ENCODE measurements around the gene NAA20. TPM values are rescaled to one million over a fixed set of nuclear protein-coding genes. Genes with fewer than 3 reads are reported as not detected.
A peak's percentile ranks its signal among the peaks of the same experiment; 100 is the strongest.

The NAA20 gene
- total RNA-seq, 1 donor from 2014 or later = 59.2 TPM

DNA sequence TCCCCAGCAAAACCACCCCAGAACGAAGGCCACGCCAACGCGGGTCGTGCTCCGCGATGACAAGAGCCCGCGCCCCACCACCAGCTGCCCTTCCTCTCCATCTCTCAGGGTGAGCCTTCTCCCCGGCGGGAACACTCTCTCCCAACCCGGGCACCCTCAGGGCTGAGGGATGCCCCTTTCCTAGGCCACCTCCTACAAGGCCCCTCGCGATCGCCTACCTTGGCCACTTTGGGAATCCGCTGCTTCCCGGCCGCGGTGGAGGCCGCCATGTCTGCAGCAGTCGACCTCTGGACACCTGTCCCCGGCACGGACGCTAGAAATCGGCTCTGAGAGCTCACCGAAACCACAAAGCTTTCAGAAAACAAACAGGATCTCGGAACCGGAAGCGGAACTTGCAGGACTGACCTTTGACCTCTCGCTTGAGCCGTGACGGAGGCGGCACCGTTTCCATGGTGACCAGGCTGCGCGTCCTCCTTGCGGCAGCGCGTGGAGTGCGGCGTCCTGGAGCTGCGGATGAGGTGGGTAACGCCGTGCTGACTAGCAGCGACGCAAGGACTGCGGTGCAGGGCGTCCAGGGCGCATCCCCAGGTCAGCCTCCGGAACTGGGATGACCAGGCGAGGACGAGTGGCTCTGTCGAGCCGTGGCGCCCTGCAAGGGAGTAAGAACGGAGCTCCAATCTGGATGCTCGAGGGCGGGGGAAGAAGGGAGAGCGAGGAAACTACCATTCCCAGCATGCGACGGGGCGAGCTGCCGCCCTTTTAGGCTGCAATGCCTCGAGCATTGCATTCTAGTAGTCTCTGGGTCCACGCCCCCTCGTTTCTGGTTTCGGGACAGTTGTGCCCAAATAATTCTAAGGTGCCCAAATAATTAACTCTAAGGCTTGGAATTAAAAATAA lies 35.2 kb downstream of the NAA20 start, which contains the start of the genes CFAP61 and CRNKL1:
Gene CFAP61 (plus strand): TSS at position 459 of the 897 bp plus-strand sequence. CDS start 4,122 bp downstream, outside the sequence.
Gene CRNKL1 (minus strand): TSS at position 393 of the 897 bp plus-strand sequence. CDS start 124 bp downstream, at position 269.
- ATAC-seq (ENCODE audit: poor library complexity) = peak; percentile 100
- intact Hi-C loops (cut with DNase I) = no loop called here
- peak; percentile 98 for DNase-seq

DNA sequence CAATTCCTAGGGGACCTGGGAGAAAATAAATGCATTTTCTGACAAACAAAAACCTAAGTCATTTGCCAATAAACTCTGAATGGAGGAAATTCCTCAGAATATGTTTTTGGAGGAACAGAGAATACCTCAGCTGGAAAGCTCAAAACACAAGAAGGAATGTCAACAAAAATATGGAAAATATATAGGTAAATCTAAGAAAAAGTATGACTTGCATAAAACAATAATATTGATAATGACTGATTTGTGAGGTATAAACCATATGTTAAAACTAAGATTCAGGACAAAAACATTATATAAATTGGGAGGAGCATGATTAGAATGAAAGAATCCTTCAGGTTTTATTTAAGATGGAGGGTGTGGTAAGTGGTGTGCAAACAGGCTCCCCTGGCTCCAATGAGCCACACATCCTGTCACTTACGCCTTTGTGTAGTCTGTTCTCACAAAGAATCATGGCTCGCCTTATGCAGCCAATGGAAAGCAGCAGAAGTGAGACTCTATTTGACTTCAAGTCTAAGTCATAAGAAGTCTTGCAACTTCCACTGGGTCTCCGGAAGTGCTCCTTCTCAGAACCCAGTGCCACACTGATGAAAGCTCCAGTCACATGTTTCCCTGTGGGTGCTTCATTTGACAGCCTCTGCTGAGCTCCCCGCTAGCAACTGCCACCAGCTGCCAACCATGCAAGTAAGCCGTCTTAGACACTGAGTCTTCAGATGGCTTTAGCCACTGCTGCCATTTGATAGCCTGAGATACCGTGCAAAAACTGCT lies 43.3 kb downstream of the NAA20 start:
- ATAC-seq (ENCODE audit: poor library complexity) (no peak), DNase-seq (no peak)
- intact Hi-C loops (cut with DNase I) = no loop called here

DNA sequence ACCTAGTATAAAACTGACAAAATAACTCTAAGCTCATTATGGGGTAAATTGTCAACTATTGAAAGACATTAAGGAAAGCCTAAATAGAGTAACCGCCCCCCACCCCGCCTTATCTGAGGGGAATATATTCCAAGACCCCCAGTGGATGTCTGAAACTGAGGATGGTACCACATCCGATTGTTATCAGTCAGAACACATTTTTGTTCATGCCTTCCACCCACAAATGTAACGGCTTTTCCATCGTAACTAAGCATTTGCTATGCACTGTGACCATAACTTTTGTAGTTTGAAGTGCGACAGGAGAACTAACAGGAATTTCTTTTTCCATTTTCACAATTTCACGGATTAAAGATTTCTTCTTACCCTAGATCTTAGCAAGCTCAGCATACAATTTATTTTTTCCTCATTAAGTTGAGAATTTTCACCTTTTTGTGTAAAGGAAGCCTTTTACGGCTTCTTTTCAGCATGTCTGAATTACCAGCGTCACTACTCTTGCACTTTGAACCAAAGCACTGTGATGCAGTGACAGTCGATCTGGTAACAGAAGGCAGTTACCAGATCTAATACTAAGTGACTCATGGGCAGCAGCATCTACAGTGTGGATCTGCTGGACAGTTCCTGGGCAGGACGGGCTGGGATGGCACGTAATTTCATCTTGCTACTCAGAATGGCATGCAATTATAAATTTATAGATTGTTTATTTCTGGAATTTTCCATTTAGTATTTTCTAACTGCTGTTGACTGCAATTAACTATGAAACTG lies 47.0 kb downstream of the NAA20 start:
- intact Hi-C loops (cut with DNase I) = no loop called here
- ATAC-seq (ENCODE audit: poor library complexity) = no peak

DNA sequence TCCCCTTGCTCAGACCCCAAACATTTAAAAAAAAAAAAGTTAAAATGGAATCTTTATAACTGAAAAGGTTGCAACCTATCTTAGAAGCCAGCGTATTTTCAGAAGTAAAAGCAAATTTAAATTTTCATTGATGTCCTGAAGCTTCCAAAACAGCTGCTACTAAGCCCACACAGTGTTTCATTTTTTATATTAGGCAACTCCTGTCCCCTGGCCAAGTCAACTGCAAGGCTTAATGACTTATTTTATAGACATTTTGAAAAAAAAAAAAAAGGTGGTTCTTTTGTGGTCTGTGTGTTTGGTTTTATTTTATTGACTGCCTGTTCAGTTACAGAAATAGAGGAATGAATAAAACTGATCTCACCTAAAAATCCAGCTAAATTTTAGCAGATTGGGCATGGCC lies 48.2 kb downstream of the NAA20 start:
- ATAC-seq (ENCODE audit: poor library complexity) = no peak
- DNase-seq = no peak
- intact Hi-C loops (cut with DNase I) = no loop called here

More for the DNA sequence above, 47.0 kb downstream of the NAA20 start:
- DNase-seq = no peak

DNA sequence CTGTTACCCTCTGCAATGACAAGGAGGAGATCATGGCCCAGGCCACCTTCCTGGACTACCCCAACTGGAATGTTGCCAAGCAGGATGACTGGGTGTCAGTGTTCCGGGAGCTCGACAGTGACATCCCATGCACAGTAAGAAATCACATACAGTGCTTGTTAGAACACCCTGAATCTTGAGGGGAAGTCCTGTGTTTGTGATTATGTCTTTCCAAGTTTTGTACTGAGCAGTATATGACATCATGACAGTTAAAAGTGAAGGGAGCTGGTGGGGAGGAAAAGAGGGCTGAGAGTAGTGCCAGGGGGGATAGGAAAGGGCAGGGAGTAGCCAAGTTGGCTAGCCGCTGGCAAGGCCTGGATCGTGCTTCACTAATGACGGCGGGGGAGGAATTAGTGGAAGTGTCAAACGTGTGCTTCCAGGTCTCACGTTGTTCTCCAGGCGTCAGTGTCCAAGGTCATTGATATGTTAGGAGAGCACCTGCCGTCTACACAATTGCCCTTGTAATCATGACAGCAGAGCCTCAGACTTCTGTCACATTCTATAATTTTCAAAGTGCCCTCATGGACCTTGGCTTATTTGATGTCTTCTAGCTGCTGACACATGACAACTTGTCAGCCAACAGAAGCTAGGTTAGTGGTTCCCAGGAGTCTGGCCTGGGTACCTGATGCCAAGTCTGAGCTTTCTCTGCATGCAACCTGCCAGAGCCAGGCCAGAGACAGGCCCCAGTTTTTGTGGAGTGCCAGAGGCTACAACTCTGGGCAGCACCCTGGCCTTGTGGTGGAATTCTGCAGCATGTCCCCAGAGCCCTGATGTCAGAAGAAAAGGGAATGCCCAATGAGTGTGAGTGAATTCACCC lies 53.9 kb downstream of the NAA20 start:
- ATAC-seq (ENCODE audit: poor library complexity) (peak; percentile 90), DNase-seq (no peak)
- intact Hi-C loops (cut with DNase I) = no loop called here

DNA sequence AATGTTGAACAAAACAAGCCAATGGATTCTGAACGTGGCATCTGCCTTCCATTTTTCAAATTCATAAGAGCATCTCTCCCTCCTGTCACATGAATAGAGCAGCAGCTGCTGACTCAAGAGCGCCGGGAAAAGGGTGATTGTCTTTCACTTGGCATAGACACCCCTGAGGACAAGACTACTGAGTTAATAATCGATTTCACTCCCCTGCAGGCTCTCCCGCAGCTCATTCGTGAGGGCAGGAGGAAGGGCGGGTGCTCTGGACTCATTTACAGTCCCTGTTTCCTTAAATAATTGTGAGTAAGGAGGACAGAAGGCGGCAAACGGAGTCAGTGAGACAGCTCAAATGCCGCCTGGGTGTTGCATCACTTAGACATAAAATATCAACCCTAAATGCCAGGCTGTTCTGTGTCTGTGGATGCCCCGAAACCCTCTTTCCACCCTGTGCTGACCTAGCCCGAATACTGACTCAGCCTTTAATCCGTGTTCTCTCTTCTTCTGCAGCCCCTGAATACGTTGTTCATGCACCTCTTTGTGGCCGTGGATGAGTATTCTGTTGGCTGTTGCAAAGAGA lies 56.7 kb downstream of the NAA20 start:
- intact Hi-C loops (cut with DNase I) = no loop called here
- no peak for ATAC-seq (ENCODE audit: poor library complexity)
- no peak for DNase-seq

DNA sequence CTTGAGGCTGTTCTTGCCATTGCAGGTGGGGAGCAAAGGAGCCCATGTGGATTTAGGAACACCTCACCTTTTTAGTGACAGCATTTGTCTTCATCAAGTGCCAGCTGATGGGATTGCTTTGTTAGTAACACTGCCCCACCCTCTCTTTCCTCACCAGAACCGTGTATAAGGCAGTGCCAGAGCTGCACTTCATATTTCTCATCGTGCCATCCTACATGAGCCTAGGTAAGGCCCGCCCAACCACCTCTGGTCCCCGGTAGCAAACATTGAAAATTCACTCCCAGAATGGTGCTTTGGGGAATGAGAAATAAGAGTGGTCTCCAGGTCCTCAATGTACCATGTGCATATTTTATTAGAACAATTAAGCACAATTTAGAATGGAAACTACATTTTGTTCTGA lies 57.9 kb downstream of the NAA20 start:
- intact Hi-C loops (cut with DNase I) = no loop called here
- DNase-seq = no peak
- no peak for ATAC-seq (ENCODE audit: poor library complexity)

DNA sequence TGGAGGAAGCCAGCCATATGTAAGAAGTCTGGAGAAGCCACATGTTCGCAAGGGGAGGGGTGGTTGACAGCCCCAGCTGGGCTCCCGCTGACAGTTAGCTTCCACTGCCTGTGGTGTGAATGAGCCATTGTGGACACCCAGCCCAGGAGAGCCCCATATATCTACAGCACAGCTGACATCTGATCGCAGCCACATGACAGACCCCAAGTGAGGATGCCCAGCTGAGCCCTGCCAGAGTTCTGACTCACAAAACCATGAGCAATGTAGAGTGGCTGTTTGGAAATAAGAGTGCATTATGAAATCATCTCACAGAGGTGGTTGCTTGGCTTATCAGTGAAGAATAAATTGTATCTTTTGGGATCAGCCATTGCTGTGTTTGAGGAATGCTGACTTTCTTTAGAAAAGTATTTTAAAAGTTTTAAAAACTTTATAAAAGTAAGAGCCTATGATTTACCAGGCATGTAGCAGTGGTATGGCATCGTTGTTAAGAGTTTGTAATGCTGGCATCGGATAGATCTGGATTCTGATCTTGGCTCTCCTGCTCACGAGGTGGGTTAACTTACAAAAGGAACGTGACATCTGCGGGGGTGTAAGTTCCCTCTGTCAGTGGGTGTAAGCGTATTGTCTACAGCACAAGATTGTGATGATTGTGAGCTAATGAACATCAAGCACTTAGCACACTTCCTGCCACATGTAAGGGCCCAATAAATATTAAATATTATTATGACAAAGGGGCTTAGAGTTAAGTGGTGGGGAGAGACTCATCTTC lies 59.3 kb downstream of the NAA20 start:
- ATAC-seq (ENCODE audit: poor library complexity) (no peak), DNase-seq (no peak)
- intact Hi-C loops (cut with DNase I) = no loop called here

DNA sequence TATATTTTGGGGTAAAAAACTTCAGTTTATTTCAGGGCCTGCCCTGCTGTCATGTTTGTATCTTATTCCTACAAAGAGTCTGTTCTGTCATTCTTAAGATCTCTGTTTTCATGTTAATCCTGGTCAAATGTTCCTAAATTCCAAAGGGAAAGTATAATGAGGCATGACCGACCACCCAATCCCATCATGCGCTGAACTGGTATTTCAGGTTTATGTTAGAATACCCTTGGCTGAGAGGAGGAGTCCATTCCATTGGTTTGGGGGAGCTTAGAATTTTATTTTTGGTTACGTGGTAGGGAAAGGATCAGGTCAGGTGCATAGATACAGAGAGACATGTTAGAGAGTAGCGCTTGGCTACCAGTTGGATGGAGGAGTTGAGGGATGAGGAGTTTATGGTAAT lies 60.9 kb downstream of the NAA20 start:
- ATAC-seq (ENCODE audit: poor library complexity) (no peak), DNase-seq (no peak)
- intact Hi-C loops (cut with DNase I) = no loop called here

DNA sequence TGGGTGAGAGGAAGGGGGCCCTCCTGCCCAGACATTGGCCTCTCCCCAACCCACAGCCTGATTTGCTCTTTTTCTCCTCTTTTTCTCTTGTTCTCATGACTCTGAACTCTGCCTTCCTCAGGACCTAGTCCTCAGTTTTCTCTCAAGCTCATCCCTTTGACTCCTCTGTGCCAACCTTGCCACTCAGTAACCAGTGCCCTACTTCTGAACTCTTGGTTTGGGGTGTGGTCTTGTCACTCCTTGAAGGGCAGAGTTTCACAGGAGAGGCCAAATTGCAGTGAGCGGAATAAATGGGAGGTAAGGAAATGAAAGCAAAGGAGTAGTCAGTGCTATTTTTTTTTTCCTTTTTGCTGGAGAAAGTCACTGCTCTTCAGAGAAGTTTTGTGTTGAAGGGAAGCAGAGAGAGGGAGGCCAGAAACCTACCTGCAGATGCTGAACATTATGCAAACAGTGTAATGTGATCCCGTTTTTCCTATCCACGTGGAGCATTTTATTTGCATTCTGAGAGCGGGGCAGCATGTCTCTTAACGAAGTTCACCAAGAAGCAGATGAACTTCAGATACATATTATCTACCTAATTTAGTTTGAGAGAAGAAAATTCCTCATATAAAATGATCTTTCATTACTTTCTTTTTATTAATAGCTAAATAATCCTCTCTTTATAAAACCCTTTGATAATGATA lies 62.1 kb downstream of the NAA20 start:
- ATAC-seq (ENCODE audit: poor library complexity) (no peak), DNase-seq (no peak)
- intact Hi-C loops (cut with DNase I) = no loop called here

Other genes starting within 250 kb of the NAA20 start
- gene CRNKL1, start 35.1 kb downstream of the NAA20 start, total RNA-seq = 15.8 TPM
- gene CFAP61, start 35.2 kb downstream of the NAA20 start, total RNA-seq = 36.9 TPM